DMS53 treated with DMSO at 0.1 percent for 48 hours (cell line): ENCODE data around the gene WDR5B.

Source experiments
- DNase-seq: peaks from one replicate; lab custom pipeline; 2025; ENCODE audit not compliant: unreplicated experiment; lab: John Stamatoyannopoulos, UW

Gene WDR5B

DNA sequence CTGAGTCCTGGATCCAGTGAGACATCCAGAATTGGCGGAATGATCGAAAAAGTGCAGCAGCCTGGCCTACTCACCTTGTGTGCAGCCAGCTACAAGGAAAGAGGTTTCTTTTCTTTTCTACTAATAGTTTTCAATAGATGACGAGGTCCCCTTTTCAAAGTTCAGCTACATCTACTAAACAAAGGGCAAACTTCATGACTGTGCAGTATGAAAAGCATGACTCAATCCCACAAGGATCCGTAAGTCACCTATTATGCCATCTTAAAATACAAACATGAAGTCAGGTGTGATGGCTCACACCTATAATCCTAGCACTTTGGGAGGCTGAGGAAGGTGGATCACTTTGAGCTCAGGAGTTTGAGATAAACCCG, 49.5 kb downstream of the WDR5B start:
- no peak for DNase-seq

DNA sequence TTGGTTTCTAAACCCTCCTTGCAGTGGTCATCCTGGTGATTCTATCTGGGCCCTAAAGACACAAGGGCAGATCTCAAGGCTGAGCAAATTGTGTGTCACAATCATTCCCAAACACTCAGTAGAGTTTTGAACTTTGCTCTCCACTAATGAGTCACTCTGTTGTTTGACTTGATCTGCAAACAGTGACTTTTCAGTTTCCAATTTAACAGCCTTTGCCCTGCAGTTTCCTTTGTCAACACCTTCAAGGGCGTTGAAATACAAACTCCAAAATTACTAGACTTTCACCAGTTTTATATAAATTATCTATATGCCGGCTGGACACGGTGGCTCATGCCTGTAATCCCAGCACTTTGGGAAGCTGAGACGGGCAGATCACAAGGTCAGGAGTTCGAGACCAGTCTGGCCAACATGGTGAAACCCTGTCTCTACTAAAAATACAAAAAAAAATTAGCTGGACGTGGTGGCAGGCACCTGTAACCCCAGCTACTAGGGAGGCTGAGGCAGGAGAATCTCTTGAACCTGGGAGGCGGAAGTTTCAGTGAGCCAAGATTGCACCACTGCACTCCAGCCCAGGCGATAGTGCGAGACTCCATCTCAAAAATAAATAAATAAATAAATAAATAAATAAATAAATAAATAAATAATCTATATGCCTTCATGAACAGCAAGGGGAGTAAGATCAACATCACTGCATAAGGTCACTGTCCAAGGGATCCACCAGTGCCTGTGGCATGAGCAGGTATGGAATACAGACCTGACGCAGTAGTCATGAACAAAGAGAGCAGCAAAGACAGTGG, 50.1 kb downstream of the WDR5B start:
- peak; percentile 76 for DNase-seq

DNA sequence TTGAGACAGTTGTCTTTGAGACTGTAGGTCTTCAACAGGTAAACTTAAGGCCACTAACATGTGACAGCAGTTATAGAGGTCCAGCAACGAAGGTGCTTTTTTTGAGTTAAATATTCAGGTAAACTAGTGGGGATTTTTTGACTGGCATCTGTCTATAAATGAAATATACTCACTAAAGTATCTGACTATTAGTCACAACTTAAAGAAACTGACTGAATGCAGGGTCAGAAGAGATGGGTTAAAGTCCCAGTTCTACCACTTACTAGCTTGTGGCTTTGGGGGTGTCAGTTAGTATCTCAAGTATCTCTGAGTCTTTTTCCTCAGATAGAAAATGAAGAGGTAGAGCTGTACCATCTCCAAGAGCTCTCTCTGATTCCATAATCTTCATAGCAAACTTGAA, 50.8 kb downstream of the WDR5B start:
- DNase-seq, result no peak

DNA sequence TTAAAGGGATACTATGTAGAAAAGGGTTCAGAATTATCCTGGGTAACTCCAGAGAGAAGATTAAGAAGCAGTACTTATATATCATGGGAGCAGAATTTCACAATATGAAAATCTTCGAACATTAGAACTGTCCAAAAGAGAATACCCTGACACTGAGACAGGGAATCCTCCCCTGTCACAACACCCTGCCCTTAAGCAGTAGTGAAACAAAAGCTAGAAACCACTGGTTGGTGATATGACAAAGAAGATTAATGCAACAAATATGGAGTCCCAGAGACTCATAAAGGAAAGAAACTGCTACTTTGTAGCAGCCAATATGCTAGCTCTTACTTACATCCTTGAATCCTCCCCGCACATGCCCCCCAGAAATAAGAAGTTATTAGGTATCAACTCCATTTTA, 51.4 kb downstream of the WDR5B start:
- no peak for DNase-seq
